ENCODE measurements around the gene NADSYN1.

DNA sequence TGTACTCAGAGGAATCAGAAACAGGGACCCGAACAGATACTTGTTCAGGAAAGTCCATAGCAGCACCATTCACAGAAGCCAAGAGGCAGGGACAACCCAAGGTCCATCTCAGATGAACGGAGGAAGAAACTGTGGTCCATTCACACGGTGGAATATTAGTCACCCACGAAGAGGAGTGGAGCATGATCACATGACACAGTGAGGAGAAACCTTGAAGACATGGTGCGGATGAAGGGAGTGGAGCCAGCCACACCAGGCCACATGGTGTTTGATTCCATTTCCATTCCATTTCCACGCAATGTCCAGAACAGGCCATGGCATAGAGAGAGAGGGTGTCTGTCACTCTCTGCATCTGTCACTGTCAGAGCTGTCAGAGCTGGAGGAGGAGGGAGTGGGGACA is 30.7 kb downstream of the NADSYN1 start:
- TF ChIP-seq POLR2AphosphoS5 (IDR thresholded peaks at IDR 0.05) = no peak
- TF ChIP-seq CTCF (IDR thresholded peaks at IDR 0.05) = no peak

Measured in gastroesophageal sphincter (tissue), 3 donors.